Duodenal mucosa (tissue), 2 donors: ENCODE results near the gene PITX2.
"Not testable (repeated sequence)": the region's sequence is repeated elsewhere in the genome, so short reads cannot be mapped to it uniquely, and the experiment has no call there.

Experiments
- H3K27ac ChIP-seq: one replicate; pipeline ENCODE4 v1.7.0; 2013; ENCODE audit warnings: low read depth, low read length
- H3K27me3 ChIP-seq, 2 donors: one replicate each; pipeline ENCODE4 v1.7.0; 2013; ENCODE audit warnings: low read length in 2 of 2, control low read depth in 1 of 2; ENCODE audit not compliant: insufficient read depth in 2 of 2, control insufficient read depth in 1 of 2
- H3K36me3 ChIP-seq, 2 donors: one replicate each; pipeline ENCODE4 v1.7.0; 2013; ENCODE audit warnings: low read length in 2 of 2, control low read depth in 1 of 2; ENCODE audit not compliant: insufficient read depth in 2 of 2, control insufficient read depth in 1 of 2
- H3K4me1 ChIP-seq, 2 donors: one replicate each; pipeline ENCODE4 v1.7.0; 2013; ENCODE audit warnings: low read length in 2 of 2, control low read depth in 1 of 2; ENCODE audit not compliant: insufficient read depth in 2 of 2, control insufficient read depth in 1 of 2
- H3K4me3 ChIP-seq, 2 donors: one replicate each; pipeline ENCODE4 v1.7.0; 2013; ENCODE audit warnings: low read length in 2 of 2, low read depth in 1 of 2
- H3K9ac ChIP-seq, 2 donors: one replicate each; pipeline ENCODE4 v1.7.0; 2013; ENCODE audit warnings: low read length in 2 of 2, low read depth in 1 of 2
- H3K9me3 ChIP-seq, 2 donors: one replicate each; pipeline ENCODE4 v1.7.0; 2013; ENCODE audit warnings: low read length in 2 of 2, control low read depth in 1 of 2; ENCODE audit not compliant: control insufficient read depth in 1 of 2

PITX2 gene

GRCh38 chr4:110586131-110586850 is 36.6 kb downstream of the PITX2 start:
- Histone ChIP-seq H3K9me3 (no peaks in the 10 kb centered on the region), H3K9ac (no peak overlapping the region), H3K4me1 (no peaks in the 10 kb centered on the region), H3K27me3 (peaks cover 6% of the 10 kb centered on the region in 2 donors), H3K36me3 (no peaks in the 10 kb centered on the region), H3K27ac (no peak overlapping the region), H3K4me3 (peak overlapping the region in 1 of 2 donors; percentile 14)

- H3K36me3 ChIP-seq, H3K9me3 ChIP-seq, H3K27ac ChIP-seq, H3K4me1 ChIP-seq, H3K9ac ChIP-seq, H3K27me3 ChIP-seq, H3K4me3 ChIP-seq: not testable (repeated sequence)
These were observed 46.2 kb downstream of the PITX2 start for GRCh38 chr4:110576696-110577095.
